DMS153 treated with DMSO at 0.1 percent for 48 hours (cell line): ENCODE measurements around the gene DCUN1D1.
"Not testable (repeated sequence)": the region's sequence is repeated elsewhere in the genome, so short reads cannot be mapped to it uniquely, and the experiment has no call there.

Experiments
- DNase-seq: peaks from one replicate; lab custom pipeline; 2025; ENCODE audit not compliant: unreplicated experiment; lab: John Stamatoyannopoulos, UW

Gene DCUN1D1

GRCh38 chr3:182980204-182981037, at the start of gene DCUN1D1:
DCUN1D1 (minus strand) TSS chr3:182980538; CDS start chr3:182980489, 49 bp downstream.
- peak; percentile 73 for DNase-seq

- no peak for DNase-seq
These were observed 48.1 kb upstream of the DCUN1D1 start for GRCh38 chr3:183028416-183028815.

GRCh38 chr3:183027276-183027675, 46.9 kb upstream of the DCUN1D1 start:
- no peak for DNase-seq

- no peak for DNase-seq
These were observed 42.7 kb upstream of the DCUN1D1 start for GRCh38 chr3:183022936-183023516.

GRCh38 chr3:183018421-183019192, 38.3 kb upstream of the DCUN1D1 start:
- no peak for DNase-seq

GRCh38 chr3:183015185-183015584, 34.8 kb upstream of the DCUN1D1 start:
- DNase-seq, result no peak

- DNase-seq, result no peak
These were observed 33.5 kb upstream of the DCUN1D1 start for GRCh38 chr3:183013856-183014255.

- no peak for DNase-seq
These were observed 32.7 kb upstream of the DCUN1D1 start for GRCh38 chr3:183013074-183013473.

GRCh38 chr3:183008800-183009199, 28.5 kb upstream of the DCUN1D1 start:
- no peak for DNase-seq

GRCh38 chr3:183008303-183008702, 28.0 kb upstream of the DCUN1D1 start:
- DNase-seq, result no peak

GRCh38 chr3:183006396-183007002, 26.2 kb upstream of the DCUN1D1 start:
- no peak for DNase-seq

- DNase-seq, result no peak
These were observed 19.4 kb upstream of the DCUN1D1 start for GRCh38 chr3:182999767-183000166.

GRCh38 chr3:182993486-182994201, 13.3 kb upstream of the DCUN1D1 start:
- not testable (repeated sequence) for DNase-seq

GRCh38 chr3:182989566-182989965, 9.2 kb upstream of the DCUN1D1 start:
- DNase-seq, result no peak

- DNase-seq, result no peak
These were observed 5.7 kb upstream of the DCUN1D1 start for GRCh38 chr3:182986021-182986420.

GRCh38 chr3:182983876-182984275, 3.5 kb upstream of the DCUN1D1 start:
- no peak for DNase-seq

- no peak for DNase-seq
These were observed 671 bp upstream of the DCUN1D1 start for GRCh38 chr3:182981038-182981380.

GRCh38 chr3:182979674-182980191, 605 bp downstream of the DCUN1D1 start:
- DNase-seq, result no peak

GRCh38 chr3:182979103-182979673, 1.1 kb downstream of the DCUN1D1 start:
- DNase-seq, result peak; percentile 21

GRCh38 chr3:182978387-182978786, 2.0 kb downstream of the DCUN1D1 start:
- DNase-seq, result no peak
